ENCODE data around the gene BRIX1.

DNA sequence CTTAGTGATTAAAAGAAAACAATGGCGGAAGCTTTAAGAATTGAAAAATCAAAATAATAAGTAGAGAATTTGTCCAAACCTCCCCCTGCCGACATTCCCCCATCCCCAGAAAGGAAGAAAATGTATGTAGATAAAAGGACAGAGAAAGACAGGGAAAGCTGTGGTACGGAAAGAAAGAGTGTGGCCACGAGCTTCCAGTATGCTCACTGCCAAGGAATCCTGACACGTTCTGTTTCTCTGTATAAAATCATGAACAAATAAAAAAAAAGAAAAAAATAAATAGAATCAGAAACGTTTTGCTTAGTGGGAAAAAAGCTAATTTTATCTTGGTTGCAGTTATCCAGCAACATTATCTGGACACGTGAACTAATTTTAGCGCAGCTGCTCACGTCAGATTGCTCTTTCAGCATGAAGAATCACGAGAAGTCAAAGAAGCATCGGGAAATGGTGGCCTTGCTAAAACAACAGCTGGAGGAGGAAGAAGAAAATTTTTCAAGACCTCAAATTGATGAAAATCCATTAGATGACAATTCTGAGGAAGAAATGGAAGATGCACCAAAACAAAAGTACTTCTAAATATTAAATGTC lies 29.0 kb downstream of the BRIX1 start:
- TF ChIP-seq, protein P1, sequence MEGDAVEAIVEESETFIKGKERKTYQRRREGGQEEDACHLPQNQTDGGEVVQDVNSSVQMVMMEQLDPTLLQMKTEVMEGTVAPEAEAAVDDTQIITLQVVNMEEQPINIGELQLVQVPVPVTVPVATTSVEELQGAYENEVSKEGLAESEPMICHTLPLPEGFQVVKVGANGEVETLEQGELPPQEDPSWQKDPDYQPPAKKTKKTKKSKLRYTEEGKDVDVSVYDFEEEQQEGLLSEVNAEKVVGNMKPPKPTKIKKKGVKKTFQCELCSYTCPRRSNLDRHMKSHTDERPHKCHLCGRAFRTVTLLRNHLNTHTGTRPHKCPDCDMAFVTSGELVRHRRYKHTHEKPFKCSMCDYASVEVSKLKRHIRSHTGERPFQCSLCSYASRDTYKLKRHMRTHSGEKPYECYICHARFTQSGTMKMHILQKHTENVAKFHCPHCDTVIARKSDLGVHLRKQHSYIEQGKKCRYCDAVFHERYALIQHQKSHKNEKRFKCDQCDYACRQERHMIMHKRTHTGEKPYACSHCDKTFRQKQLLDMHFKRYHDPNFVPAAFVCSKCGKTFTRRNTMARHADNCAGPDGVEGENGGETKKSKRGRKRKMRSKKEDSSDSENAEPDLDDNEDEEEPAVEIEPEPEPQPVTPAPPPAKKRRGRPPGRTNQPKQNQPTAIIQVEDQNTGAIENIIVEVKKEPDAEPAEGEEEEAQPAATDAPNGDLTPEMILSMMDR (IDR thresholded peaks at IDR 0.05; ENCODE audit: low read depth, low read length) = no peak
- no peak for TF ChIP-seq POLR2A (IDR thresholded peaks at IDR 0.05; ENCODE audit: extremely low read depth, insufficient read length)
- TF ChIP-seq, protein P2, sequence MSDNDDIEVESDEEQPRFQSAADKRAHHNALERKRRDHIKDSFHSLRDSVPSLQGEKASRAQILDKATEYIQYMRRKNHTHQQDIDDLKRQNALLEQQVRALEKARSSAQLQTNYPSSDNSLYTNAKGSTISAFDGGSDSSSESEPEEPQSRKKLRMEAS (IDR thresholded peaks at IDR 0.05; ENCODE audit: low read depth, low read length) = no peak
